ENCODE data around the gene PTPN6.
A peak's percentile ranks its signal among the peaks of the same experiment; 100 is the strongest.

Gene PTPN6

DNA sequence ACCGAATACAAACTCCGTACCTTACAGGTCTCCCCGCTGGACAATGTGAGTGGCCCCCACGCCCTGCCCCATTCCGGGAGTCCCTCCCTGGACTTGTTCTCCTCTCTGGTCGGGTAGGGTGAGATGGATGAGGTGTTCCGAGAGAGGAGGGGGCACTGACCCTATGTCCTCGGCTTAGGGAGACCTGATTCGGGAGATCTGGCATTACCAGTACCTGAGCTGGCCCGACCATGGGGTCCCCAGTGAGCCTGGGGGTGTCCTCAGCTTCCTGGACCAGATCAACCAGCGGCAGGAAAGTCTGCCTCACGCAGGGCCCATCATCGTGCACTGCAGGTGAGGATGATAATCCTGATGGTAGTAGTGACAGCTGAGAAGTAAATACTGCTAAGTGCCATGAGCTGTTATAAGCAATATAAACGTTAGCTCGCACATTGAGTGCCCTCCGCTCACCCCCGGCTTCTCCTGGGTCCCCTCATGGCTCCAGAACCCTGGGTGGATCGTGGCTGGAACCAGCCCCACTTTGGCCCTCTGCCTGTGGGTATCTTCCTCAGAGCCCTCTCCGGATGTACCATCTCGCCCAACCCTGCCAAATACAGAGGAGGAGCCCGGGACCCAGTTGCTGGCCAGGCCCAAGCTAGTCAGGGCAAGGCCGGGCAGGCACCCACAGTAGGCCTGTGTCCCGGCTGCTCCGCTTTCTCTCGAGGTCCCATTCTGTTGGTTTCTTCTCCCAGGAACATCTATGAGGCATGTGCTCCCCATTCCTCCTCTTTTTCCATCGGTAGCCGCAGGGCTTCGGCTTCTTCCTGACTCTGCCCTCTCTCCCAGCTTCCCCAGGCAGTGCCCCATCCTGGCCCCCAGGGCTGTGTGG is 6.8 kb downstream of the PTPN6 start:
- Mint-ChIP-seq H3K27me3 (ENCODE audit: low read depth) (no peaks in the 10 kb centered on the region), H3K4me3 (no peak overlapping the region)
- TF ChIP-seq, protein P1, sequence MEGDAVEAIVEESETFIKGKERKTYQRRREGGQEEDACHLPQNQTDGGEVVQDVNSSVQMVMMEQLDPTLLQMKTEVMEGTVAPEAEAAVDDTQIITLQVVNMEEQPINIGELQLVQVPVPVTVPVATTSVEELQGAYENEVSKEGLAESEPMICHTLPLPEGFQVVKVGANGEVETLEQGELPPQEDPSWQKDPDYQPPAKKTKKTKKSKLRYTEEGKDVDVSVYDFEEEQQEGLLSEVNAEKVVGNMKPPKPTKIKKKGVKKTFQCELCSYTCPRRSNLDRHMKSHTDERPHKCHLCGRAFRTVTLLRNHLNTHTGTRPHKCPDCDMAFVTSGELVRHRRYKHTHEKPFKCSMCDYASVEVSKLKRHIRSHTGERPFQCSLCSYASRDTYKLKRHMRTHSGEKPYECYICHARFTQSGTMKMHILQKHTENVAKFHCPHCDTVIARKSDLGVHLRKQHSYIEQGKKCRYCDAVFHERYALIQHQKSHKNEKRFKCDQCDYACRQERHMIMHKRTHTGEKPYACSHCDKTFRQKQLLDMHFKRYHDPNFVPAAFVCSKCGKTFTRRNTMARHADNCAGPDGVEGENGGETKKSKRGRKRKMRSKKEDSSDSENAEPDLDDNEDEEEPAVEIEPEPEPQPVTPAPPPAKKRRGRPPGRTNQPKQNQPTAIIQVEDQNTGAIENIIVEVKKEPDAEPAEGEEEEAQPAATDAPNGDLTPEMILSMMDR (IDR thresholded peaks at IDR 0.05; ENCODE audit: unreplicated experiment in 3 of 3), result no peak

GRCh38 chr12:6958609-6959057 is 7.5 kb downstream of the PTPN6 start:
- peak overlapping the region in 1 of 3 experiments; percentile 9 for H3K27ac Mint-ChIP-seq
- peaks cover 29% of the 10 kb centered on the region for H3K4me1 Mint-ChIP-seq
- H3K27me3 Mint-ChIP-seq (ENCODE audit: low read depth), result no peaks in the 10 kb centered on the region
- no peaks in the 10 kb centered on the region for H3K9me3 Mint-ChIP-seq
- no peaks in the 10 kb centered on the region for H3K36me3 Mint-ChIP-seq (ENCODE audit: low read depth)
- TF ChIP-seq, protein P1 (IDR thresholded peaks at IDR 0.05; ENCODE audit: unreplicated experiment in 3 of 3), result no peak
- no peak overlapping the region for H3K4me3 Mint-ChIP-seq

More for the DNA sequence above, 6.8 kb downstream of the PTPN6 start:
- Mint-ChIP-seq H3K27ac (peak overlapping the region in 1 of 3 experiments; percentile 9), H3K4me1 (peaks cover 29% of the 10 kb centered on the region), H3K36me3 (ENCODE audit: low read depth) (no peaks in the 10 kb centered on the region), H3K9me3 (no peaks in the 10 kb centered on the region)

- no peaks in the 10 kb centered on the region for H3K9me3 Mint-ChIP-seq
Measured at GRCh38 chr12:6959058-6959804, 8.1 kb downstream of the PTPN6 start.

DNA sequence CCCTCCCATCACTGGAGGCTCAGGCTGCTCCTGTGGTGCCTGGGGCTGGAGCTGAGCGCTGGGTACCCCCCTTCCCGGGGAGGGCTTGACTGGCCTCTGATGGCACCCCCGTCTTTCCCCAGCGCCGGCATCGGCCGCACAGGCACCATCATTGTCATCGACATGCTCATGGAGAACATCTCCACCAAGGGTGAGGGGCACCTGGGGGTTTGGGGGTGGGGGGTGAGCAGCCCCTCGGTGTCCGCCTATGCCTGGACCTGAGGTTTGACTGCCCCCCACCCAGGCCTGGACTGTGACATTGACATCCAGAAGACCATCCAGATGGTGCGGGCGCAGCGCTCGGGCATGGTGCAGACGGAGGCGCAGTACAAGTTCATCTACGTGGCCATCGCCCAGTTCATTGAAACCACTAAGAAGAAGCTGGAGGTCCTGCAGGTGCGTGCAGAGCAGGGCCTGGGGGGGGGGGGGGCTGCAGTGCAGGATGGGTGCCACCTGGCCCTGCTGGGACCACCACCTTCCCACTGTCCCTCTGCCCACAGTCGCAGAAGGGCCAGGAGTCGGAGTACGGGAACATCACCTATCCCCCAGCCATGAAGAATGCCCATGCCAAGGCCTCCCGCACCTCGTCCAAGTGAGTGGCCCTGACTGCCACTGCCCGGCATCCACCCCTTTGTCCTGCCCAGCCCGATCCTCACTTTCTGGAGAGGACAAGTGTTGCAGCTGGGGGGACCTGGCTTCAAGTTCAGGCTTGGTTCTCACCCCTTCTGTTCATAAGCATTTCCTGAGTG is 8.8 kb downstream of the PTPN6 start:
- Mint-ChIP-seq H3K27ac (peak overlapping the region in 2 of 3 experiments; percentile 67 to 90), H3K4me3 (no peak overlapping the region), H3K36me3 (ENCODE audit: low read depth) (peaks cover under 1% of the 10 kb centered on the region), H3K9me3 (no peaks in the 10 kb centered on the region), H3K4me1 (peaks cover 25% of the 10 kb centered on the region), H3K27me3 (ENCODE audit: low read depth) (no peaks in the 10 kb centered on the region)
- TF ChIP-seq, protein P1 (IDR thresholded peaks at IDR 0.05; ENCODE audit: unreplicated experiment in 3 of 3), result no peak

More at GRCh38 chr12:6959058-6959804, 8.1 kb downstream of the PTPN6 start:
- Mint-ChIP-seq H3K4me1 (peaks cover 24% of the 10 kb centered on the region), H3K27ac (no peak overlapping the region), H3K27me3 (ENCODE audit: low read depth) (no peaks in the 10 kb centered on the region), H3K36me3 (ENCODE audit: low read depth) (no peaks in the 10 kb centered on the region), H3K4me3 (no peak overlapping the region)
- TF ChIP-seq, protein P1 (IDR thresholded peaks at IDR 0.05; ENCODE audit: unreplicated experiment in 3 of 3), result no peak

DNA sequence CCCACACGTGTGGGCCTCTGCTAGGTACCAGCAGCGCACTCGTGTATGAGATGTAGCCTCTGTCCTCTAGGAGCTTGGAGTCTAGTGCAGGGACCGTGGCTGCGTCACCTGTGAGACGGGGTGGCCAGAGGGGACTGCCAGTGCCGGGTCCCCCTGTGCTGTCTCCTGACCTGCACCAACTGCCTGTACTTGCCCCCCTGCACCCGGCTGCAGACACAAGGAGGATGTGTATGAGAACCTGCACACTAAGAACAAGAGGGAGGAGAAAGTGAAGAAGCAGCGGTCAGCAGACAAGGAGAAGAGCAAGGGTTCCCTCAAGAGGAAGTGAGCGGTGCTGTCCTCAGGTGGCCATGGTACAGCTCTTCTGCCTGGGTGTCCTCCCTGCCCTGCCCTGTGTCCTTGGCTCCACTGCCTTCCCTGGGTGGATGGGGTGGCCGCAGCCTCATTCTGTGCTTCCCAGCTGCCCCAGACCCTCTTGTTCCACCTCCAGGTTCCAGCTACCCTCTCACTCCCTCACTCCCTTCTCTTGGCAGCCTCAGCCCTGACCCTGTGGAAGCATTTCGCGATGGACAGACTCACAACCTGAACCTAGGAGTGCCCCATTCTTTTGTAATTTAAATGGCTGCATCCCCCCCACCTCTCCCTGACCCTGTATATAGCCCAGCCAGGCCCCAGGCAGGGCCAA is 9.6 kb downstream of the PTPN6 start:
- Mint-ChIP-seq H3K9me3 (no peaks in the 10 kb centered on the region), H3K4me1 (peaks cover 31% of the 10 kb centered on the region), H3K36me3 (ENCODE audit: low read depth) (peaks cover 7% of the 10 kb centered on the region), H3K27ac (peak overlapping the region in 2 of 3 experiments; percentile 67 to 90), H3K4me3 (no peak overlapping the region), H3K27me3 (ENCODE audit: low read depth) (no peaks in the 10 kb centered on the region)
- TF ChIP-seq, protein P1 (IDR thresholded peaks at IDR 0.05; ENCODE audit: unreplicated experiment in 3 of 3), result peak in 2 of 3 experiments; percentile 15 to 26
